HG02973 (cell line): Measurements from ENCODE around the gene ALDH4A1.

Experiments used
- ATAC-seq: cut with Tn5 transposase; IDR thresholded peaks from one replicate; pipeline ENCODE4 v1.9.1; 2021; ENCODE audit warnings: moderate library complexity; ENCODE audit not compliant: unreplicated experiment

The ALDH4A1 gene

DNA sequence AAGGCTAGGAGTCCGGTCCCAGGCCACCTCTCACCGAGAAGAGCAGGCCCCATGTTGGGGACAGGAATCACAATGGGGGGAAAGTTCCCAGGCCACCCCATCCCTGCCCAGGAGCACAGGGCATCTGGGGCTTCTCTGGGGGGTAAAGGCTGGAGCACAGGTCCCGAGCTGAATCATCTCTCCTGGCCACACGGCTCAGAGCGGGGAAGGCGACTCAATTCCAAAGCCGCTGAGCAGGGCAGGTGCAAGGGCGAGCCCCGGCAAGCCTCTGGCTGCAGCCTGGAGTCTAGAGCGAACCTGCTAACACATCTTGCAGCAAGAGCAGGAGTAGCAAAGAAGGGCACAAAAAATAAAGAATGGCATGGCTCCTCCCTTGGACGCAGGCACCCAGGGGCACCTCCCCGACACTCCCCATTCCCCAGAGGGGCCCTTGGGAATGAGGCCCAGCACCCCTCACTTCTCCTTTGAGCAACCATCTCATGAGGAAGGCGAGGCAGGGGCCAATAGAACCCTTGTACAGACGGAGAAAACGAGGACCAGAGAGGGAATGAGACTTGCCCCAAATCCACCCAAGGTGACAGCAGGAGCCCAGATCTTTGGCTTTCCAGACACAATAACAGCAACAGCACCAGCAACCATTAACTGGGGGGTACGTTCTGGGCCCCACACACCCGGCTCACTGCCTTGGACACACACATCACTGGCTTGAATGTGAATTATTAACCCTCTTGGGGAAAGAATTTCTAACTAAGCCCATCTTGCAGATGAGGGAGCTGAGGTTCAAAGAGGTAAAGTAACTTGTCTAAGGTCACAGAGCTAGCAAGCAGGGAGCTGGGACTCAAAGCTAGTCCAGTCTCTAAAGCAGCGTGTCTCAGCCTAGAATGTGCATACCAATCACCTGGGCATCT, 20.7 kb upstream of the ALDH4A1 start:
- ATAC-seq = no peak

DNA sequence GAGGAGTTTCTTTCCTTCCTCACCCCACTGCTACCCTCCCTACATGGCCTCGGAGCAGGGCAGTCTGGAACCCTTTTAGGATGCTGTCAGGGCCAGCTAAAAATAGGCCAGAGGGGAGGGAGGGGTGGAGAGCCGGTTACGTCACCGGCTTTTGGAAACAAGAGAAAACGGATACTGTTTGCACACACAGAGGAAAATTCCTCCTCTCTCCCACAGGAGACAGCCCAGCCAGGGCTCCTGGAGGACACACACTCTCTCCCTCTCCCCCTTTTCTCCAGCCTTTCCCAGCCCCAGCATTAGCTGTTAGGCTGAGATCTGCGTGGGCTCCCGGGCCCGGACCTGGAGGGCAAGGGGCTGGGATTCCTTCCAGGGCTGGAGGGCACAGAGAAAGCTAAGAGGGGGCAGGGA, 20.0 kb upstream of the ALDH4A1 start:
- no peak for ATAC-seq

DNA sequence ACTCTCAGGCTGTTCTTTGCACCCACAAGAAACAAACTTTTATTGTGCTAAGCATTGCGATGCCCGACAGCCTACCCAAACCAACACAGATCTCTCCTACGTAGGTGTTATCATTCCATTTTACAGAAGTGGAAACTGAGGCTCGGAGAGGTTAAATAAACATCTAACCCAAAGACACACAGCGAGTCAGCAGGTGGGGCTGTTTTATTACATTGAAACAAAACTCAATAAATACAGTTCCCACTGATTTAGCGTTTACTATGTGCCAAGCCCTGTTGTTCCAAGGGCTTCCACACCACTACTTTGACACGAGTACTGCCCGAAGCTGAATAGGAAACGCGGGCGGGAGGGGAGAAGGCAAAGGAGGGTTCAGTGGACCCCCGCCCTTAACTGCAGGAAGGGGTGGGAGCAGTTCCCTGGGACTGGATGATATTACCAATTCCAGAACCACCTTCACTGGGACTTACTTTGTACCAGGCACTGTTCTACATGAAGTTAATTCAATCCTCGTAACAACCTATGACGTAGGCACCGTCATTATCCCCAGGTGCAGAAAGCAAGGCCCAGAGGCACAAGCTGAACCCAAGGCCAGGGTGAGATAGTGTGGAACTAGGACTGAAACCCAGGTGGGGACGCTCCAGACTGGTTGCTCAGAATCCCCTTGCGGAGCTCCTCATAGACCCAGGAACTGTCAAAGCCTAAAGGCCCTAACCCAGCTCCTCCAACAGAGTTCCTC, 19.3 kb upstream of the ALDH4A1 start:
- no peak for ATAC-seq

DNA sequence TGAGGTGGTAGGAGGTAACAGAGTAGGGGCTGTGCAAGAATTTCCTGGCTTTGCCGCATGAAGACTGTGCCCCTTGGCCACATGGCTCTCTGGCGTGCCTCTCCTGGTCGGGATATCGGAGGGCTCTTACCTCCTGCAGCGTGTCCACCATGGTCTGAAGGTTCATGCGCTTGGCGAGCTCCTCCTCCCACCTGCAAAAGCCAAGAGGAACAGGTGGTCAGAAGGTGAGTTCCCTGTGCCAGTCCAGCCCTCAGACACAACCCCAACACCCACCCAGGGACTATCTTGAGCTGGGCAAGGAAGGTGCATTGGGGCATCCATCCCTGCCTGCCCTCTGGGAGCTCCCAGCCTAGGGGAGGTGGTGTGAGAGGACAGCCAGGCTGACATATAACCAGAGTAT, 18.6 kb upstream of the ALDH4A1 start:
- no peak for ATAC-seq

DNA sequence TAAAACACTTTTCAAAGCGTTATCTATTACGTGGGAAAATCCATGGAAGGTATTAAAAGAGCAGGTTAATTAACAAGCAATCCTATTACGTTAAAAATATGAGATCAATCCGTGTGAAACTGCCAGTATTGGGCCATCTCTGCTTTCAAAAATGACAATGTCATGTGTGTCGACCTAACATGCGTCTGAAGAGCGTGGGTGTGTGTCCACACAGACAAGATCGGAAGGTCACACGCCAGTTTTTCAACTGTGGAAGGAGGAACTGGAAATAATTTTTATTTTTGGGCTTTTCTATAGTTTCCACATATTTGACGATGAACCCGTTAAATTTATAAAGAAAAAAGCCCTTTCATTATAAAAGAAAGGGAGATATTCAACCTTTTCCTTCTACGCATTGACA, 17.6 kb upstream of the ALDH4A1 start:
- no peak for ATAC-seq

DNA sequence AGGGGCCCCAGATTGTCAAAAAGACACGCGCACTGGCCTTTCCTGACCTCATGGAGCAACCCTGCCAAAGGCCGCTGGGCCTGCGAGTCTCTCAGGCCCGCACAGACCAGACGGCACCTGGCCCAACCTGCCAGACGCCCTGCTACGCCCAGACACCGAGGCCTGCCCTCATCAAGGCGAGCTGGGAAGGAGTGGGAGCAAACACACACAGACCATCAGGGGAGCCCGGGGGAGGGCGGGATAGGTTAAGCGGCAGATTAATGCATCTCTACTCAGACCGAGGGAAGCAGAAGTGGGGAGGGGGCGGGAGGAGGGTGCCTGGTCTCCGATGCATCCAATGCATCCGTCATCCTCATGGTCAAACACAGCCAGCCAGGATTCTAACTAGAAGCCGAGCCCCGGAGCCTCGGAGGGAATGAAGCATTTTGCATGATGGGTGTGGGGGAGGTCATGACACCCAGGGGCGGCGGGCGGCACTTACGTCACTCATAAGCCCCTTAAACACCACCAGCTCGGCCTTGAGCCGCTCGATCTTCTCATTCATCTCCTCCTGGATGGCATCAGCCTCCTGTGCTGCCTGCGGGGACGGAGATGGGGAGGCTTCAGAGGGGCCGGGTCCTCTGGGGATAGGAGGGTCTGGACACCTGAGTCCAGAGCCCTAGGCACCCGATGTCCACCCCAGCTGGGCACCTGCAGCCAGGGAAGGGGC, 17.0 kb upstream of the ALDH4A1 start:
- no peak for ATAC-seq

DNA sequence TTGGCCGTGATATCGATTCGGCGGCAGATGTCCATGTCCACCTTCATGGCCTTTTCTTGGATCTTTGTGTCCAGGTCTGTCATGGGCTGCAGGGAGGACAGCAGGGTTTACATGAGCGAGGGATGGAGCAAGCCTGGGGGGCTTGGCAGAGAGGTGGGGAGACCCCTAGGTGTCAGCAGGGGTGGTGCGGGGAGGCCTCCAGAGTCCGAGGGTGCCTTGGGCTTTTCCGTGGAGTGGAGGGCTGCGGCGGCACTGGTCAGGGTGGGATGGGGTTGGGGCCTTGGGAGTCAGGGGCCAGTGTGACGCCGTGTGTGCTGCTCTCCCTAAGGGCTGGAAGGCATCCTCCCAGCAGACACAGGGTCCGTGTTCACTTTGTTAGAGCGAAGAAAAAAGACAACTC, 16.1 kb upstream of the ALDH4A1 start:
- no peak for ATAC-seq

DNA sequence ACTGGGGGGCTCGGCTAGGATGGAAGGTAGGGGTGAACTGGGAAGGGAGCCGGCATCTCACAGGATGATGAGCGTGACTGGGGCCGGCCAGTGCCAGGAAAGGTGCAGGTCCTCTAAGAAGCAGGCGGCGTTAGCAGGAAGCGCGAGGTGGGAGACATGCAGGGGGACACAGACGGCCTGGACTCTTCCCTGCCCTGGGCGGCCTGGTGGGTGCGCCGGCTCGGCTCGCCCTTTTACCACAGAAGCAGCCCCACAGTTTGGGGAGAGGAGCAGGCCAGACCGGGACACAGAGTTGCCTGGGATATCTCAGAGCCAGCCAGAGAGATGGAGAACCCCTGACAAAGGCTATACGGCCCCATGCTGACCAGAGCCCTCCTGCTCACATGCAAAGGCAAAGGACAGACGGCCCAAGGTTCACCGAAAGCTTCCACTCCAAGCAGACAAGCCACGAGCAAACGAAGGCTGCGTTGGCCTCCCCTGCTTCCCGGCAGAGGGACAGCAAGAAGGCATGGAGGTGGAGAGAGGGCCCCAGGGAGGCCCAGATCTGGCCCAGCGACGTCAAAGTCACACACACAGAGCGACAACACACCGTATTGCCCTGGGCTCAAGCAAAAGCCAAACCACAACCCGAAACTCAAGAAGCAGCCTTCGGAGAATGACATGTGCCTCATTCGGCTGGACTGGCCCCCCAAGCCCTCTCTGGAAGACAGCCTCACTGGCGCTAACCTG, 14.9 kb upstream of the ALDH4A1 start:
- ATAC-seq = no peak

DNA sequence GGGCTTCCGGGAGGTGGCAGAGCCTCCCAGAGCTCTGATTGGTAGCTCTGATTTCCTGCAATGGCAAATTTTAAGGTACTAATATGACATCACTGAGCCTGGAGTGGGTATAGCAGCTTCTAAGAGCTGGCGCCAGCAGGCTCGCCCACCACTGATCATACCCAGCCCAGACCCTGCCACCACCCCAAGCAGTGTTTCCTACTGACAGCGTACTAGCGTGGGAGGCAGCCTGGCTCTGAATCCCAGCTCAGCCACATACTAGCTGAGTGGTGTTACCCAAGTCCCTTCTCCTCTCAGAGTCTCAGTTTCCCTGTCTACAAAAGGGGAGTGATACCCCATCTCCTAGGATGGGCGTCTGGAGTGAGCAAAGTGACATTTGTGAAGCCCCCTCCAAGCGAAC, 13.0 kb upstream of the ALDH4A1 start:
- ATAC-seq = no peak

DNA sequence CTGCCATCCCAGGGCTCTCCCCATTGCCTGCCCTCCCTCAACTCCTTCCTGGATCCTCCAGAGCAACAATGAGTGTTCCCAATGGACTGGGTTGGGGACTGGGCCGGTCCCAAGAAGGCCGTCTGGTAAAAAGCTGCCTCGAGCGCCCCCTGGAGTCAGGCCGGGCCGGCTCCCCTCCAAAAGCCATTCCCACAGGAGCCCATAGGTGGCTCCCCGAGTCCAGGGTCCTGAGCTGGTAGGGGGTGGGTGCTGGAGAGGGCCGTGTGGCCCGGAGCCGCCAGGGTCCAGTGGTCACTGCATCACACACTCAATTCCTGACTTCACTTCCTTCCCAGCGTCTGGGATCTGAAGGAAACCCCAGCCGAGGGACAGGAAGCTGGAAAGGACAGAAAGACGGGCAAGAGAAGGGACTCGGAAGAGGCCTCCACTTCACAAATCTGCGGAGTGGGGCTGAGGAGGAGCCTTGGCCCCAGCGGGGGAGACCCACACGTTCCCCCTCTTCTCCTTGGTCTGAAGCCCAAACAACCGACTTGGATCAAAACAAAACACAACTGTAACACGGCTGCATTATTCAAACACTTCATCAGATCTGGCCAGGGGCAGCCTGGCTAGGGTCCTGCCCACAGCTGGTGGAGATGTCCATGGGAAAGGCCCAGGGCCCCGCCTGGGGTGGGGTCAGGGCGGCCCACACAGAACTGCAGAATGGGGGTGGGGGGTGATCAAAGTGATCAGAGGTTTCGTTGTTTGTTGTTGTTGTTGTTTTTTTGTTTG, 10.9 kb upstream of the ALDH4A1 start:
- ATAC-seq = no peak

DNA sequence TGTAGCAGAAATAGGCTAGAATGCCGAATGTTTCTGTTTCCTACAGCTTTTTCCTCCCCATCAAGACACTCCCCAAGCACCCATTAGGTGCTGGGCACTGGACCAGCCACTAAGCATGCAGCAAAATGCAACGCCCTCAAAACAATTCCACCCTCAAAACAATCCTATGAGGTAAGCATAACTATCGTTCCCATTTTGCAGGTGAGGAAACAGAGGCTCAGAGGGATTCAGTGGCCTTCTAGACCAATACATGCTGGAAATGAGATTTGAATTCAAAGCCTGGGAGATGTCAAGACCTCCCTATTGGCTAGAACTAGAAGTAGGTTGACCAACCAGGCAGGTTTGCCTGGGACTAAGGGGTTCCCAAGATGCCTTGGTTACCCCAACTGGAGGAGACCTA, 10.2 kb upstream of the ALDH4A1 start:
- no peak for ATAC-seq

DNA sequence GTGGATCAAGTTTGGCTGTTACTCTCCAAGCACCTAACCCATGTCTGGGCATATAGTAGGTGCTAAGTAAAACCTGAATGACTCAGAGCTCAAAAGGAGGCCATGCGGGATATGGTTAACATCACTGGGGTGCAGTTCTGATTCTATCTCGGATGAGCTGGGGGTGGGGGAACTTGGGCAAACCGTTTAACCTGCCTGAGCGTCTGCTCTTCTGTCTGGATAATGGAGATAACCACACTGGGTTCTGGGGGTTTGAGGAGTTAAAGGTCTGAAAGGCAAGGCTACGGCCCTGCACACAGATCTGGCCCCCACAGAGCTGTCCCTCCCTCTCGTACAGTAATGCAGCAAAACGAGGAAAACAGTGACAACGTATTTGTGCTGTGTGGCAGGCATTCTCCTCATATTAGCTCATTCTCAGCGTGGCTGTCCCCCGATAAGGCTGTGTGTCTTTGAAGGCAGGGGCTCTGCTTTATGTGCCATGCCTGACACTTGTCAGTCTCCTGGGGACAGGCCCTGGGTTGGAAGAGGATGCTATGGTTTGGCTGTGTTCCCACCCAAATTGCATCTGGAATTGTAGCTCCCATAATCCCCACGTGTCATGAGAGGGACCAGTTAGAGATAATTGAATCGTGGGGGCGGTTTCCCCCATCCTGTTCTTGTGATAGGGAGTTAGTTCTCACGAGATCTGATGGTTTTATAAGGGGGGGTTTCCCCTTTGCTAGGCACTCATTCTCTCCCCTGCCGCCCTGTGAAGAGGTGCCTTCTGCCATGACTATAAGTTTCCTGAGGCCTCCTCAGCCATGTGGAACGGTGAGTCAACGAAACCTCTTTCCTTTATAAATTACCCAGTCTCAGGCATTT, 6.8 kb upstream of the ALDH4A1 start:
- ATAC-seq = no peak

DNA sequence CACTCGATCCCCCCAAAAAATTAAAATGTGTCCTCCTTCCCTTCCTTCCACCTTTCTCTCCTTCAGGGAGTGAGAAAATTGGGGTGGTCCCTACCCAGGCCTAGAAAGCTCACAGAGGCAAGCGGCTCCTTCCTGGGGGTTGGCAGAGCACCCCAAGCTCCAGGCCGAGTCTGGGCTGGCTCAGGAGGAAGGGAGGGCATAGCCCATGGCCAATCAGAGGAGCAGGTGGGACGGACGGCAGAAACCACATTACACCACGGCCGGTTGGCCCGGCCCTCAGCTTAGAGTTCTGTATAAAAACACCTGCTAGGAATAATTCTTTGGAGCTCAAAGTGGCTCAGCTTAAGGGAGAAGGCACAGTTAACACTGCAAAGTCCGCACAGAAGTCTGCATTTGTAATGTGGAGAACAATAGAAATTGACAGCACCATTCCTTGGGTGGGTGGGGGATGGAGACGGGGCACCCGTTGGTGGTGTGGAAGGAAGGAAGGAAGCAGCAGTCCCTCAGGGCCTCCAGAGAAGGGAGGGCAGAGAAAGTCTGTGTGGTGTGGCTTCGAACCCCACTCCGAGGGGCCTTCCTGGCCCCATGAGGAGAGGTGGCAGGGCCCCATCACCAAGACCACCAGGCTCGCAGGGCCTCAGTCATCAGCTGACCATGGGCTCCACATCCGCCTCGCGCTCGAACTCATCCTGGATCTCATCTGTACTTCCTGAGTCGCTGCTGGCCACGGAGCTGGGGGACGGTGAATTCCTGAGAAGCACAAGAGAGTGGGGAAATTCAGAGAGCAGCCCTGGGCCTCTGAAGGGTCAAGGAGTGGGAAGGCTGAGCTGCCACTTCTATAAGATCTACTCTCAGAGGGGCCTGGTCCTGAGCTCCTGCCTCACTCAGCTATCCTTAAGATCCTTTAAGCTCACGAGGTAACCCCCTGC, 5.8 kb upstream of the ALDH4A1 start:
- no peak for ATAC-seq

DNA sequence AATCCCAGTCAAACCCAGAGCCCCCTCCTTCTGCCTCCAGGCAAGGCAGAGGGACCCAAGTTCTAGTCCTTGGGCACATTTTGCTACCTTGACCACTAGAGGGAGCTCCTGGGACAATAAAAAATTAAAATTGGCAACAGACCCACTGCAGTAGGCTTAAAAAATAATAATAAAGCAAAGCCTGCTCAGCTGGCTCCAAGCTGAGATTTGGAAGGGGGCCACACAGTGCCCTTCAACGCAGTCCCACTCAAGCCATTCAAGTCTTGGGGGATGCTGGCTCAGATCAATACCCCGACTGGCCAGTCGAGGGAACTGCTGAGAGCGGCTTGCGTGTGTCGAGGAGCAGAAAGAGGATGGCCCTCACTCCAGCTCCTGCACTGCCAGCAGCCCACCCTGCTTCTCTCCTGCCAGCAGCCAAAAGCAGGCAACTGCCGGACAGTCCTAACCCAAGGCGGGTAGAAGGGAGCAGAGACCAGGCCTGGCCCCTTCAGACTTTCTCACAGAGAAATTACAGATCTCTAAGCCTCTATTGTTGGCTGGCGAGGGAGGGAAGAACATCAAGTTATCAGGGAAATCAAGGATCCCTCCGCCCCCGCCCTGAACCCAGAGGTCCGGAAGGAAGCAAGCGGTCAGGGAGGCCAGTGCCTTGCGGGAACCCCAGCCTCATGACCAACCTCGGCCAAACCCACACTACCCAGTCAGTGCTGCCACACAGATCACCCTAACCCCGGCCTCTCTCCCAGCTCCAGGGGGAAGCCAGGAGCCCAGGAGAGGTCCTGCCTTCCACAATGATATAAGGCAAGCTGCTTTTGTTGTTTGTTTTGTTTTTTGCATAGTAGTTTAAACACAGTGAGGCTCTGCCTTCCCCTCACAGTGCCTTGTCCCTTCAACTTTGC, 4.9 kb upstream of the ALDH4A1 start:
- no peak for ATAC-seq

DNA sequence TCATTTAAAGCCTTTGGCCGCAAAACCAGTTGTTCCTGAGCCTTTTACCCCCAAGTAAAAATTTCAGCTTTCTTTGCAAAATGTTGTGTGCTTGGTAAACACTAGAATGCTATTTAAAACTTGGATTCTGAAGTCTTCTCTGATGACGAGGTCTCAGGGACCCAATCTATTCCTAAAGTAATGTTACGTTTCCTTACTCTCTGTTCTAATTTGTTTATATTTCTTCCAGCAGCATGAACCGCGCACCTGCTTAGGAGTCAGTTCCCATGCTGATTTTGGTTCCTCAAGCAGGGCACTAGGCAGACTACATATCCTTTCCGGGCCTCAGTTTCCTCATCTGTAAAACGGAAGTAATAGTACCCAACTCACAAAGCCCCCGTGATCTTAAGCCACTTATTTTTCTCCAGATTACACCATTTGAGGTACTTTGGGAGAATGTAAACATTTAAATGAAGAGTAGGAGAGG, 969 bp upstream of the ALDH4A1 start:
- ATAC-seq = no peak

DNA sequence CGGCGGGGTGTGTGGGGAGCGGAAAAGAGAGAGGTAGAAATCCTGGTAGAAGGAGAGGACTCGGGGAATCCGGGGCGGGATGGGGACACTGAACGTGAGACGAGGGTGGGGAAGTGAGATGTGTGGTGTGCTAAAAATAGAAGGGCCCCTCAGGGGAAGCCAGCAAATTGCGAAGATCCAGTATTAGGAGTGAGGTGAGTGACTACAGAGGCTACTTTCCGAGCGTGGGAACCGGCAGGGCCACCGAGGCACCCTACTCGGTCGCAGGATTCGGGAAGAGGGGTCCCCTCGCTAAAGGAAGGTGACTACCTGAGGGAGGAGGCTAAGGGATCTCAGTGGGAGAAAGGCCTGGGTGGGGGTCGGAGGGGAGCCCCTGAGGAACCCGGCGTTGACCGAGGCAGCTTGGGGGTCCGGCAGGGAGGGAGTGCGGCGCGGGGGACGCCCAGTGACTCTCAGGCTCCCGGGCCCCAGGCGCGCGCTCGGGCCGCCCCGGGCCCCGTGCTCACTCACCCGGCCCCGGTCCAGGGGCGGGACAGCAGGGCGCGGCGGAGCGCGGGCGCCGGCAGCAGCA, 318 bp downstream of the ALDH4A1 start:
- peak; percentile 4 for ATAC-seq
